ENCODE results near the gene BBS5. TPM values are rescaled to one million over a fixed set of nuclear protein-coding genes. Genes with fewer than 3 reads are reported as not detected.
"Not testable (repeated sequence)": the region's sequence is repeated elsewhere in the genome, so short reads cannot be mapped to it uniquely, and the experiment has no call there.

The BBS5 gene
- total RNA-seq (10 to 100 TPM in 1 of 2 donors, 1 to 10 TPM in 1; 7.3 to 10.6 TPM), polyA plus RNA-seq (10 to 100 TPM in 1 of 2 donors, 1 to 10 TPM in 1; 1.3 to 12.6 TPM)
- long read RNA-seq, donor 1, partial matches to known transcripts, result 2 of 3 reads
- long read RNA-seq, donor 1, other reads (novel, unspliced or antisense), result 0 of 3 reads
- long read RNA-seq, donor 2, partial matches to known transcripts, result 1 of 1 reads
- long read RNA-seq, donor 2, other reads (novel, unspliced or antisense), result 0 of 1 reads

GRCh38 chr2:169479257-169480078 is at the start of gene BBS5:
BBS5 (plus strand) TSS chr2:169479494; CDS start chr2:169479554, 60 bp downstream.
- Histone ChIP-seq H3K9me3 (ENCODE audit: control insufficient read depth, low read length) (no peaks in the 10 kb centered on the region), H3K27ac (ENCODE audit: low read depth in 1 of 2, low read length in 2 of 2) (peak within 1 kb of the TSS in 1 of 2 donors; percentile 8), H3K27me3 (ENCODE audit: control insufficient read depth in 1 of 2, insufficient read depth in 2 of 2, low read length in 1 of 2) (no peaks in the 10 kb centered on the region), H3K36me3 (ENCODE audit: control insufficient read depth in 1 of 2, insufficient read depth in 2 of 2, low read length in 1 of 2) (peaks cover 0 to 2% of the 10 kb centered on the region in 2 donors), H3K4me1 (ENCODE audit: control insufficient read depth in 1 of 2, insufficient read depth in 2 of 2, low read length in 2 of 2) (no peaks in the 10 kb centered on the region), H3K4me3 (ENCODE audit: low read length in 2 of 2) (peak within 1 kb of the TSS; percentile 33 to 79)
- DNase-seq (peak; percentile 92 to 94), ATAC-seq (ENCODE audit: low FRiP score) (peak; percentile 97)
- intact Hi-C loops (cut with DNase I), result no loop called here
- WGBS, 2 donors, result 0 to 1% methylated on average over 71 of the region's 71 CpGs

- H3K4me1 ChIP-seq (ENCODE audit: control insufficient read depth in 1 of 2, insufficient read depth in 2 of 2, low read length in 2 of 2); DNase-seq; ATAC-seq (ENCODE audit: low FRiP score); H3K27me3 ChIP-seq (ENCODE audit: control insufficient read depth in 1 of 2, insufficient read depth in 2 of 2, low read length in 1 of 2); intact Hi-C loops (cut with DNase I); H3K27ac ChIP-seq (ENCODE audit: low read depth in 1 of 2, low read length in 2 of 2); H3K9me3 ChIP-seq (ENCODE audit: control insufficient read depth, low read length); H3K4me3 ChIP-seq (ENCODE audit: low read length in 2 of 2); H3K36me3 ChIP-seq (ENCODE audit: control insufficient read depth in 1 of 2, insufficient read depth in 2 of 2, low read length in 1 of 2): not testable (repeated sequence)
These were observed 47.5 kb upstream of the BBS5 start for GRCh38 chr2:169431772-169432171.

- H3K4me1 ChIP-seq (ENCODE audit: control insufficient read depth in 1 of 2, insufficient read depth in 2 of 2, low read length in 2 of 2); intact Hi-C loops (cut with DNase I); H3K4me3 ChIP-seq (ENCODE audit: low read length in 2 of 2); ATAC-seq (ENCODE audit: low FRiP score); H3K27ac ChIP-seq (ENCODE audit: low read depth in 1 of 2, low read length in 2 of 2); DNase-seq; H3K9me3 ChIP-seq (ENCODE audit: control insufficient read depth, low read length); H3K27me3 ChIP-seq (ENCODE audit: control insufficient read depth in 1 of 2, insufficient read depth in 2 of 2, low read length in 1 of 2); H3K36me3 ChIP-seq (ENCODE audit: control insufficient read depth in 1 of 2, insufficient read depth in 2 of 2, low read length in 1 of 2): not testable (repeated sequence)
- 29 to 44% methylated on average over 1 of the region's 1 CpG for WGBS, 2 donors
These were observed 45.1 kb upstream of the BBS5 start for GRCh38 chr2:169434236-169434635.

DNA sequence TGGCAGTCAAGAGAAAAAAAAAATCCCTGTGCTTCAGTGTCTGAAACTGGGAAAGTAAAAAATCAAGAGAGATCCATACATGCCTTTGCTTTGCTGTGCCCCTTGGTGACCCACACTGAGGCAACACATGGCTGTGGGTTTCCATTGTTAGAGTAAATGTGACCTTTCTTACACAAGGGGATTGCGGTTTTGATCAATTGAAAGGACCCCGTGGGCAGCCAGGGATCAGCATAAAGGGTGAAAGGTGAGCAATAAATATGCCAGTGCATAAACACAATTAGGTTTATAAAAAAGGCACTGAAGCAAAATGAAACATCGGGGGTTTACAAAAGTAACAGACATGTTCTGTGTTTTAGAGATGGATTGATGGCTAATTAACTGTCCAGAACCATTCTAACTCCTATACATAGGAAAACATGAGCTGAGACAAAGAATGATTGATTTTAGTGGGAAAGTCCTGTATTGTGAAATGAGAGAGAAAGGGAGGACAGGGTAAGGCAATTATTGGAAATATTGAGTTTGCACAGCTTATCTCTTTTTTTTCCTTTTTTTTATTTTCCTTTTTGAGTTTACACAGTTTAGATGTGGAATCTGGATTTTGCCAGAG is 40.7 kb upstream of the BBS5 start:
- 6 to 9% methylated on average over 3 of the region's 3 CpGs for WGBS, 2 donors
- DNase-seq (no peak), ATAC-seq (ENCODE audit: low FRiP score) (no peak)
- H3K27ac ChIP-seq (ENCODE audit: low read depth in 1 of 2, low read length in 2 of 2), result no peak overlapping the region
- H3K9me3 ChIP-seq (ENCODE audit: control insufficient read depth, low read length), result no peaks in the 10 kb centered on the region
- intact Hi-C loops (cut with DNase I), result no loop called here
- H3K27me3 ChIP-seq (ENCODE audit: control insufficient read depth in 1 of 2, insufficient read depth in 2 of 2, low read length in 1 of 2), result peaks cover 0 to 2% of the 10 kb centered on the region in 2 donors
- no peaks in the 10 kb centered on the region for H3K4me1 ChIP-seq (ENCODE audit: control insufficient read depth in 1 of 2, insufficient read depth in 2 of 2, low read length in 2 of 2)
- H3K4me3 ChIP-seq (ENCODE audit: low read length in 2 of 2), result no peak overlapping the region
- H3K36me3 ChIP-seq (ENCODE audit: control insufficient read depth in 1 of 2, insufficient read depth in 2 of 2, low read length in 1 of 2), result no peaks in the 10 kb centered on the region

GRCh38 chr2:169439900-169440299 is 39.4 kb upstream of the BBS5 start:
- no peaks in the 10 kb centered on the region for H3K36me3 ChIP-seq (ENCODE audit: control insufficient read depth in 1 of 2, insufficient read depth in 2 of 2, low read length in 1 of 2)
- H3K27me3 ChIP-seq (ENCODE audit: control insufficient read depth in 1 of 2, insufficient read depth in 2 of 2, low read length in 1 of 2), result no peaks in the 10 kb centered on the region
- WGBS, 2 donors, result 73 to 77% methylated on average over 3 of the region's 3 CpGs
- H3K9me3 ChIP-seq (ENCODE audit: control insufficient read depth, low read length), result no peaks in the 10 kb centered on the region
- H3K4me1 ChIP-seq (ENCODE audit: control insufficient read depth in 1 of 2, insufficient read depth in 2 of 2, low read length in 2 of 2), result no peaks in the 10 kb centered on the region
- no peak overlapping the region for H3K27ac ChIP-seq (ENCODE audit: low read depth in 1 of 2, low read length in 2 of 2)
- ATAC-seq (ENCODE audit: low FRiP score), result no peak
- intact Hi-C loops (cut with DNase I), result no loop called here
- H3K4me3 ChIP-seq (ENCODE audit: low read length in 2 of 2), result no peak overlapping the region
- no peak for DNase-seq

- intact Hi-C loops (cut with DNase I), result no loop called here
- no peaks in the 10 kb centered on the region for H3K9me3 ChIP-seq (ENCODE audit: control insufficient read depth, low read length)
- H3K27ac ChIP-seq (ENCODE audit: low read depth in 1 of 2, low read length in 2 of 2), result no peak overlapping the region
- ATAC-seq (ENCODE audit: low FRiP score), result no peak
- no peaks in the 10 kb centered on the region for H3K27me3 ChIP-seq (ENCODE audit: control insufficient read depth in 1 of 2, insufficient read depth in 2 of 2, low read length in 1 of 2)
- no peaks in the 10 kb centered on the region for H3K4me1 ChIP-seq (ENCODE audit: control insufficient read depth in 1 of 2, insufficient read depth in 2 of 2, low read length in 2 of 2)
- H3K4me3 ChIP-seq (ENCODE audit: low read length in 2 of 2), result no peak overlapping the region
- DNase-seq, result no peak
- H3K36me3 ChIP-seq (ENCODE audit: control insufficient read depth in 1 of 2, insufficient read depth in 2 of 2, low read length in 1 of 2), result no peaks in the 10 kb centered on the region
These were observed 32.8 kb upstream of the BBS5 start for GRCh38 chr2:169446452-169446851.

- no peaks in the 10 kb centered on the region for H3K4me1 ChIP-seq (ENCODE audit: control insufficient read depth in 1 of 2, insufficient read depth in 2 of 2, low read length in 2 of 2)
- no peaks in the 10 kb centered on the region for H3K36me3 ChIP-seq (ENCODE audit: control insufficient read depth in 1 of 2, insufficient read depth in 2 of 2, low read length in 1 of 2)
- intact Hi-C loops (cut with DNase I), result no loop called here
- no peak for DNase-seq
- ATAC-seq (ENCODE audit: low FRiP score), result no peak
- H3K4me3 ChIP-seq (ENCODE audit: low read length in 2 of 2), result no peak overlapping the region
- H3K27me3 ChIP-seq (ENCODE audit: control insufficient read depth in 1 of 2, insufficient read depth in 2 of 2, low read length in 1 of 2), result no peaks in the 10 kb centered on the region
- WGBS, 2 donors, result 19 to 26% methylated on average over 3 of the region's 3 CpGs
- H3K27ac ChIP-seq (ENCODE audit: low read depth in 1 of 2, low read length in 2 of 2), result no peak overlapping the region
- H3K9me3 ChIP-seq (ENCODE audit: control insufficient read depth, low read length), result no peaks in the 10 kb centered on the region
These were observed 31.0 kb upstream of the BBS5 start for GRCh38 chr2:169448316-169448715.

- Histone ChIP-seq H3K4me3 (ENCODE audit: low read length in 2 of 2) (no peak overlapping the region), H3K27me3 (ENCODE audit: control insufficient read depth in 1 of 2, insufficient read depth in 2 of 2, low read length in 1 of 2) (no peaks in the 10 kb centered on the region), H3K4me1 (ENCODE audit: control insufficient read depth in 1 of 2, insufficient read depth in 2 of 2, low read length in 2 of 2) (no peaks in the 10 kb centered on the region), H3K27ac (ENCODE audit: low read depth in 1 of 2, low read length in 2 of 2) (no peak overlapping the region), H3K36me3 (ENCODE audit: control insufficient read depth in 1 of 2, insufficient read depth in 2 of 2, low read length in 1 of 2) (no peaks in the 10 kb centered on the region), H3K9me3 (ENCODE audit: control insufficient read depth, low read length) (no peaks in the 10 kb centered on the region)
- intact Hi-C loops (cut with DNase I), result no loop called here
- DNase-seq (no peak), ATAC-seq (ENCODE audit: low FRiP score) (no peak)
- 76 to 83% methylated on average over 1 of the region's 1 CpG for WGBS, 2 donors
These were observed 30.4 kb upstream of the BBS5 start for GRCh38 chr2:169448865-169449264.

DNA sequence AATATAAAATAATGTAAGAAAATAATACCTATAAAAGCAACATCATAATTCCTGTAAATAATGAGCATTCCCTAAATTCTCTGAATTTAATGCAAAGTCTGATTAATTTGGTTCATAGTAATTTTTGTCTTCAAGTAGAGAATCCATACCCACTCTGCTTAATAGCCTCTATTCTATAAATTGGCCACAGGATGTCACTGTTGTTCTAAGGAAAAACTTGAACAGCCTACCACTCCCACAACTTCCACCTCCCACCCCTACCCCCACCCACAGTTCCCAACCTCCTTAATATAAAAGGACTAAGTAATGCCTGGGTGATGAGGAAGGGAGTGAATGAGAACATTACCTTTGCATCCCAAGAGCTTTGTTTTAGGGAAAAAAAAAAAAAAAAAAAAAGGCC is 27.2 kb upstream of the BBS5 start:
- Histone ChIP-seq H3K9me3 (ENCODE audit: control insufficient read depth, low read length) (no peaks in the 10 kb centered on the region), H3K36me3 (ENCODE audit: control insufficient read depth in 1 of 2, insufficient read depth in 2 of 2, low read length in 1 of 2) (no peaks in the 10 kb centered on the region), H3K4me1 (ENCODE audit: control insufficient read depth in 1 of 2, insufficient read depth in 2 of 2, low read length in 2 of 2) (no peaks in the 10 kb centered on the region), H3K4me3 (ENCODE audit: low read length in 2 of 2) (no peak overlapping the region), H3K27me3 (ENCODE audit: control insufficient read depth in 1 of 2, insufficient read depth in 2 of 2, low read length in 1 of 2) (no peaks in the 10 kb centered on the region), H3K27ac (ENCODE audit: low read depth in 1 of 2, low read length in 2 of 2) (no peak overlapping the region)
- ATAC-seq (ENCODE audit: low FRiP score) (no peak), DNase-seq (no peak)
- intact Hi-C loops (cut with DNase I), result no loop called here
